H1 (cell line): Measurements from ENCODE around the gene GALR2. TPM values are rescaled to one million over a fixed set of nuclear protein-coding genes. Genes with fewer than 3 reads are reported as not detected.

Source experiments
- CTCF ChIA-PET: fragments of 300-600 bp; sonication (Branson Sonifier 250); formaldehyde crosslinking; loops from one replicate; lab custom pipeline; 2021; ENCODE audit not compliant: partially characterized antibody; lab: Charles Lee
- POLR2A ChIA-PET: fragments of 300-600 bp; sonication (Branson Sonifier 250); formaldehyde crosslinking; loops from one replicate; lab custom pipeline; 2021; ENCODE audit warnings: inconsistent platforms; ENCODE audit not compliant: partially characterized antibody; lab: Charles Lee
- DNase-seq, 2 experiments: peaks; one replicate each; pipeline versions ENCODE4 v3.0.0 to v3.0.0-alpha.2; 2010 to 2022; ENCODE audit warnings: low spot score in 2 of 2, low read depth in 1 of 2, mixed read lengths in 1 of 2
- FAIRE-seq: peaks from 2 replicates; lab custom pipeline; 2011; peaks lifted over from hg19 to GRCh38; lab: Jason Lieb, UNC
- H2AFZ ChIP-seq: 2 replicates; pipeline ENCODE4 v1.8.1; 2012; ENCODE audit warnings: low read length, inconsistent platforms
- H2AK5ac ChIP-seq: 2 replicates; pipeline ENCODE4 v1.6.1; 2013; ENCODE audit warnings: low read depth, low read length
- H2BK120ac ChIP-seq: replicated peaks from 2 replicates; pipeline ENCODE3; 2013; ENCODE audit warnings: low read depth, low read length, inconsistent platforms
- H2BK12ac ChIP-seq: 2 replicates; pipeline ENCODE4 v1.6.1; 2013; ENCODE audit warnings: low read depth, low read length
- H2BK15ac ChIP-seq: 2 replicates; pipeline ENCODE4 v1.6.1; 2013; ENCODE audit warnings: low read length
- H2BK20ac ChIP-seq: 2 replicates; pipeline ENCODE4 v1.6.1; 2013; ENCODE audit warnings: low read length
- H2BK5ac ChIP-seq: 2 replicates; pipeline ENCODE4 v1.6.1; 2013; ENCODE audit warnings: low read depth, low read length
- H3K14ac ChIP-seq: 2 replicates; pipeline ENCODE4 v1.6.1; 2013; ENCODE audit warnings: inconsistent platforms; ENCODE audit not compliant: insufficient read length
- H3K18ac ChIP-seq: 2 replicates; pipeline ENCODE4 v1.6.1; 2013; ENCODE audit warnings: low read length; ENCODE audit errors: extremely low read depth
- H3K23ac ChIP-seq: 2 replicates; pipeline ENCODE4 v1.6.1; 2013; ENCODE audit warnings: inconsistent platforms; ENCODE audit not compliant: insufficient read length
- H3K23me2 ChIP-seq: 2 replicates; pipeline ENCODE4 v1.6.1; 2013; ENCODE audit warnings: low read depth, low read length
- H3K27ac ChIP-seq: 2 replicates; pipeline ENCODE4 v1.6.1; 2011; ENCODE audit warnings: low read depth, low read length, inconsistent platforms
- H3K27me3 ChIP-seq, 4 experiments: replicated peaks in 1 of 4; 1 replicate in 1 of 4; 2 replicates in 3 of 4; pipeline versions ENCODE4 v1.6.1 to v1.8.1; 2011 to 2013; ENCODE audit warnings: low read length in 3 of 4, mild to moderate bottlenecking in 3 of 4, inconsistent platforms in 2 of 4, mixed read lengths in 2 of 4, moderate library complexity in 1 of 4; ENCODE audit not compliant: control insufficient read depth in 3 of 4, insufficient read depth in 3 of 4; ENCODE audit errors: extremely low read depth in 1 of 4
- H3K36me3 ChIP-seq, 4 experiments: 2 replicates each; pipeline versions ENCODE4 v1.6.1 to v1.8.1; 2011 to 2013; ENCODE audit warnings: mild to moderate bottlenecking in 4 of 4, low read length in 3 of 4, moderate library complexity in 2 of 4, control low read depth in 1 of 4, inconsistent platforms in 1 of 4; ENCODE audit not compliant: insufficient read depth in 4 of 4, control insufficient read depth in 2 of 4
- H3K4ac ChIP-seq: replicated peaks from 2 replicates; pipeline ENCODE3; 2013; ENCODE audit warnings: low read length, low read depth, mixed read lengths, inconsistent platforms; ENCODE audit not compliant: insufficient read length
- H3K4me1 ChIP-seq, 4 experiments: replicated peaks in 1 of 4; 1 replicate in 1 of 4; 2 replicates in 3 of 4; pipeline versions ENCODE4 v1.6.1 to v1.8.1; 2011 to 2013; ENCODE audit warnings: low read length in 3 of 4, inconsistent platforms in 2 of 4, mixed read lengths in 1 of 4; ENCODE audit not compliant: insufficient read depth in 4 of 4, control insufficient read depth in 3 of 4
- H3K4me2 ChIP-seq, 2 experiments: 2 replicates each; pipeline versions ENCODE4 v1.6.1 to v1.8.1; 2011 to 2013; ENCODE audit warnings: low read depth in 2 of 2, low read length in 2 of 2, control low read depth in 1 of 2, inconsistent platforms in 1 of 2, mild to moderate bottlenecking in 1 of 2; ENCODE audit not compliant: insufficient read depth in 1 of 2
- H3K4me3 ChIP-seq, 4 experiments: fragments of 200-600, 300-600 bp in 1 of 4; sonication (generic), shearing (Covaris generic), sonication (Bioruptor Twin) in 1 of 4; 2 replicates each; pipeline versions ENCODE4 v1.5.1 to v1.8.1; 2011 to 2016; ENCODE audit warnings: low read length in 4 of 4, low read depth in 3 of 4, control low read depth in 2 of 4, inconsistent platforms in 2 of 4, mild to moderate bottlenecking in 2 of 4, mixed read lengths in 1 of 4, moderate library complexity in 1 of 4; ENCODE audit not compliant: insufficient read depth in 2 of 4; ENCODE audit errors: extremely low read depth in 1 of 4
- H3K56ac ChIP-seq: replicated peaks from 2 replicates; pipeline ENCODE3; 2013; ENCODE audit warnings: low read depth, mild to moderate bottlenecking, mixed read lengths, low read length, inconsistent platforms; ENCODE audit not compliant: insufficient read length
- H3K79me1 ChIP-seq: 2 replicates; pipeline ENCODE4 v1.6.1; 2013; ENCODE audit warnings: low read depth, low read length, control low read depth
- H3K79me2 ChIP-seq, 2 experiments: 2 replicates each; pipeline versions ENCODE4 v1.6.1 to v1.8.1; 2012 to 2013; ENCODE audit warnings: low read length in 2 of 2, mild to moderate bottlenecking in 2 of 2, inconsistent platforms in 1 of 2; ENCODE audit not compliant: insufficient read depth in 2 of 2, control insufficient read depth in 1 of 2
- H3K9ac ChIP-seq, 4 experiments: replicated peaks in 1 of 4; 1 replicate in 1 of 4; 2 replicates in 3 of 4; pipeline versions ENCODE4 v1.6.1 to v1.8.1; 2011 to 2013; ENCODE audit warnings: low read depth in 3 of 4, low read length in 3 of 4, control low read depth in 2 of 4, mild to moderate bottlenecking in 2 of 4, moderate library complexity in 2 of 4, inconsistent platforms in 1 of 4; ENCODE audit errors: extremely low read depth in 1 of 4
- H3K9me3 ChIP-seq, 2 experiments: 2 replicates each; pipeline versions ENCODE4 v1.6.1 to v1.8.1; 2012 to 2013; ENCODE audit warnings: mild to moderate bottlenecking in 2 of 2, moderate library complexity in 2 of 2, control low read depth in 1 of 2, inconsistent platforms in 1 of 2, low read depth in 1 of 2, low read length in 1 of 2, mixed read lengths in 1 of 2; ENCODE audit not compliant: insufficient read depth in 2 of 2
- H4K20me1 ChIP-seq, 2 experiments: replicated peaks in 1 of 2; 2 replicates each; pipeline versions ENCODE3 to v1.8.1; 2011 to 2013; ENCODE audit warnings: inconsistent platforms in 2 of 2, low read length in 2 of 2, mild to moderate bottlenecking in 1 of 2; ENCODE audit not compliant: insufficient read depth in 2 of 2, control insufficient read depth in 1 of 2
- H4K5ac ChIP-seq: 2 replicates; pipeline ENCODE4 v1.6.1; 2013; ENCODE audit warnings: low read length, low read depth, mixed read lengths, inconsistent platforms; ENCODE audit not compliant: insufficient read length
- H4K8ac ChIP-seq: 2 replicates; pipeline ENCODE4 v1.8.0; 2013; ENCODE audit warnings: mild to moderate bottlenecking, moderate library complexity, low read length, inconsistent platforms; ENCODE audit not compliant: insufficient read depth; ENCODE audit errors: extremely low read depth
- H4K91ac ChIP-seq: replicated peaks from 2 replicates; pipeline ENCODE3; 2013; ENCODE audit warnings: low read length, mixed read lengths, inconsistent platforms; ENCODE audit not compliant: insufficient read length
- ATF2 ChIP-seq: IDR thresholded peaks from 2 replicates; pipeline ENCODE4 v1.6.1; 2012; ENCODE audit warnings: low read length, inconsistent platforms
- POU5F1 ChIP-seq: IDR thresholded peaks from 2 replicates; pipeline ENCODE4 v1.6.1; 2011; ENCODE audit warnings: low read depth, mild to moderate bottlenecking, low read length, moderate library complexity
- RXRA ChIP-seq: IDR thresholded peaks from 2 replicates; pipeline ENCODE4 v1.6.1; 2011; ENCODE audit warnings: low read depth, mild to moderate bottlenecking, low read length, moderate library complexity; ENCODE audit not compliant: insufficient read depth
- WGBS, 2 experiments: shearing (Covaris generic) in 1 of 2; methylation state at CpG; one replicate each; pipeline versions ENCODE4 v1.1.6 to v1.1.7; 2013 to 2015; ENCODE audit warnings: low lambda C conversion rate in 2 of 2, mixed read lengths in 2 of 2, inconsistent platforms in 1 of 2, low coverage in 1 of 2, missing lambda C conversion rate in 1 of 2; ENCODE audit not compliant: insufficient replicate concordance in 2 of 2, insufficient coverage in 1 of 2, insufficient read length in 1 of 2; ENCODE audit errors: extremely low coverage in 1 of 2, missing lambda C conversion rate in 1 of 2; 5-methylcytosine and 5-hydroxymethylcytosine counted together
- polyA plus RNA-seq, 7 experiments: library from polyadenylated mRNA; depleted of rRNA in 3 of 7; stranded (reverse) in 5 of 7; unstranded in 2 of 7; fragments of >200 nt in 5 of 7; fragments of 200-250 nt in 2 of 7; gene quantifications; 1 replicate in 5 of 7; 2 replicates in 1 of 7; 4 replicates in 1 of 7; pipeline versions ENCODE4 v1.2.1 to v1.2.3, GENCODE V29; 2011 to 2013; ENCODE audit warnings: missing spikeins in 2 of 7, mixed read lengths in 2 of 7
- total RNA-seq: library from RNA; stranded (reverse); fragmentation: NEBNext Ultra II Directional; extraction: Animal tissue kit (Norgen Biotek cat#: 25700); gene quantifications from 2 replicates; pipeline ENCODE4 v1.2.1, GENCODE V29; 2021

GALR2 gene
- total and polyA plus RNA-seq, 2 of the 8 experiments (the other 6 are each of a cell fraction or from before 2014, with no cell fraction given), result 0.86 to 2.2 TPM

- Histone ChIP-seq H3K4ac (no peak overlapping the region), H3K79me1 (no peaks in the 10 kb centered on the region), H4K8ac (no peak overlapping the region), H2AFZ (no peak overlapping the region), H4K91ac (no peak overlapping the region), H3K23ac (no peak overlapping the region), H4K20me1 (peaks cover 0 to 2% of the 10 kb centered on the region in 2 experiments), H2BK5ac (no peak overlapping the region), H3K4me3 (no peak overlapping the region), H2BK120ac (no peak overlapping the region), H3K4me2 (no peak overlapping the region), H2BK20ac (no peak overlapping the region), H3K9me3 (no peaks in the 10 kb centered on the region), H3K36me3 (peaks cover 36 to 70% (median 55%) of the 10 kb centered on the region in 4 experiments), H3K27ac (no peak overlapping the region), H3K18ac (no peak overlapping the region), H2BK15ac (no peak overlapping the region), H3K9ac (no peak overlapping the region), H2AK5ac (no peak overlapping the region), H4K5ac (no peak overlapping the region), H3K27me3 (no peaks in the 10 kb centered on the region), H2BK12ac (no peak overlapping the region), H3K14ac (no peak overlapping the region), H3K79me2 (peaks cover 0 to 4% of the 10 kb centered on the region in 2 experiments; a peak in 2 of 4 replicates), H3K56ac (no peak overlapping the region), H3K23me2 (no peaks in the 10 kb centered on the region), H3K4me1 (no peaks in the 10 kb centered on the region)
- POLR2A ChIA-PET, result interaction anchor here (1.5 to 1.7 kb wide), 2 partner anchors 8 to 17 kb away, joined by 6 to 7 read pairs; partner anchors contain the start of gene SRP68
- WGBS, 2 experiments, result 95% methylated on average over 15 of the region's 15 CpGs; no CpG with 5 or more reads in 1 of the 2 experiments
- CTCF ChIA-PET, result interaction anchor here (0.6 to 2.4 kb wide), 7 partner anchors 15 to 259 kb away, joined by 3 to 14 read pairs (median 3); no protein-coding TSS in a partner anchor
- FAIRE-seq (no peak), DNase-seq (no peak)
- TF ChIP-seq POU5F1, result no peak
- no peak for TF ChIP-seq ATF2
- TF ChIP-seq RXRA, result no peak
Measured at GRCh38 chr17:76063875-76064546, 10.6 kb upstream of the GALR2 start.
